Stimulated activated CD8-positive, alpha-beta memory T cell treated with anti-CD3 and anti-CD28 coated beads, Interleukin-7, amount 100 ng/mL, for 48 hours (primary cell): ENCODE data around the gene UROS.

Experiments used
- DNase-seq, 2 donors: peaks; one replicate each; pipeline ENCODE4 v3.0.0-alpha.2; 2020; ENCODE audit warnings: low read depth in 1 of 2; ENCODE audit errors: extremely low read depth in 1 of 2

The UROS gene

GRCh38 chr10:125769175-125769574 is 53.9 kb downstream of the UROS start:
- no peak for DNase-seq

- DNase-seq = no peak
These were observed 54.7 kb downstream of the UROS start for GRCh38 chr10:125768219-125768855.

GRCh38 chr10:125766511-125766910 is 56.5 kb downstream of the UROS start:
- no peak for DNase-seq

- DNase-seq = no peak
These were observed 57.2 kb downstream of the UROS start for GRCh38 chr10:125765835-125766234.

- DNase-seq = no peak
These were observed 60.1 kb downstream of the UROS start for GRCh38 chr10:125762692-125763648.

GRCh38 chr10:125761961-125762360 is 61.1 kb downstream of the UROS start:
- no peak for DNase-seq

- no peak for DNase-seq
These were observed 65.3 kb downstream of the UROS start for GRCh38 chr10:125757742-125758141.

GRCh38 chr10:125756853-125757487 is 66.1 kb downstream of the UROS start:
- no peak for DNase-seq

GRCh38 chr10:125756196-125756595 is 66.9 kb downstream of the UROS start:
- DNase-seq = no peak

GRCh38 chr10:125747417-125747816 is 75.6 kb downstream of the UROS start:
- DNase-seq = no peak

- no peak for DNase-seq
These were observed 78.1 kb downstream of the UROS start for GRCh38 chr10:125744909-125745308.

GRCh38 chr10:125742465-125742864 is 80.6 kb downstream of the UROS start:
- DNase-seq = no peak

GRCh38 chr10:125739994-125740679 is 82.9 kb downstream of the UROS start:
- DNase-seq = no peak
